Measurements from ENCODE around the gene MYL10.

GRCh38 chr7:101593556-101593955, 35.5 kb downstream of the MYL10 start:
- no peak for TF ChIP-seq CTCF (IDR thresholded peaks at IDR 0.05; ENCODE audit: low read depth, low read length, poor library complexity, severe bottlenecking)
- TF ChIP-seq EZH2phosphoT487 (IDR thresholded peaks at IDR 0.05; ENCODE audit: borderline replicate concordance, low read length) = no peak
